Ramos (cell line): ENCODE data around the gene CFAP100.

Experiments
- in situ Hi-C: fragments of 300-500 bp; cut with MboI; formaldehyde crosslinking; loops from one replicate; pipeline ENCODE4 v1.14.3; 2022; ENCODE audit warnings: low sequenced_read_pairs; ENCODE audit not compliant: unreplicated experiment

Gene CFAP100

DNA sequence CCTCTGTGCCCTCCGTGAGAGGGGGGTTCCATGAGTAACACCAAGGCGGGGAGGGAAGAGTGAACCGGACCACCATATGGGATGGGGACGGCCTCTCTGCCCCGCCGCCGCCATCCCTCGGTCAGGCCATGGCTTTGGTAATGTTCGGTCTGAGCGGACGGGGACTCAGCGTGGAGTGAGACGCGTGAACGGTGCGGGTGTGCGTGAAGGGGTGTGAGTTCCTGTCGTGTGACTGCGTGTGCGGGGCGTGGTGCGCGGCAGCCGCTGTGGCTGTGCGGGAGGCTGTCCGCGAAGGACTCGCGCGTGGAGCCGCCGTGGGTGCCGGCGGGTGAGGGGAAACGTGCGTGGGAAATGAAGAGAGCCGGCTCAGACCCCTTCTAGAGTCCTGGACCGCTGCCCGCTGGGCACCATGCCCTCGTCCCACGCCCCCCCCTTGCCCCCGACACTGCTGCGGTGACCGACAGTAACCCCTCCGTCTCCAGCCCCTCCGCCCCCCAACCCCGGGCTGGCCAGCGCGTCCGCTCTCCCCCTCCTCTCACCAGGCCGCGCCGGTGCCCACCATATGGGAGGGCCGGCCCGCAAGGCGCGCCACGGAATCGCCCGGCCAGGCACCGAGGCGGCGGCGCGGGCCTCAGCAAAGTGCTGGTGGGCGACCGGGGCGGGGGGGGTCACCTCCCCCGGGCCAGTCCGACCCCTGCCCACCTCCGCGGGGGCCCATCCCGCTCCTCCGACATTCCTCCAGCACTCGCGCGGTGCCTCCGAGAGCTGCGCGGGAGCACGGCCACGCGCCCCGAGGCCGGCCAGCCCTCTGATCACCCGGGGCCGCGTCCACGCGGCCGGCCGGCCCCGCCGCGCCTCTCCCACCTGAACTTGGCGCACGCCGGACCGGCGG, 38.1 kb upstream of the CFAP100 start:
- in situ Hi-C loops, result no loop called here

DNA sequence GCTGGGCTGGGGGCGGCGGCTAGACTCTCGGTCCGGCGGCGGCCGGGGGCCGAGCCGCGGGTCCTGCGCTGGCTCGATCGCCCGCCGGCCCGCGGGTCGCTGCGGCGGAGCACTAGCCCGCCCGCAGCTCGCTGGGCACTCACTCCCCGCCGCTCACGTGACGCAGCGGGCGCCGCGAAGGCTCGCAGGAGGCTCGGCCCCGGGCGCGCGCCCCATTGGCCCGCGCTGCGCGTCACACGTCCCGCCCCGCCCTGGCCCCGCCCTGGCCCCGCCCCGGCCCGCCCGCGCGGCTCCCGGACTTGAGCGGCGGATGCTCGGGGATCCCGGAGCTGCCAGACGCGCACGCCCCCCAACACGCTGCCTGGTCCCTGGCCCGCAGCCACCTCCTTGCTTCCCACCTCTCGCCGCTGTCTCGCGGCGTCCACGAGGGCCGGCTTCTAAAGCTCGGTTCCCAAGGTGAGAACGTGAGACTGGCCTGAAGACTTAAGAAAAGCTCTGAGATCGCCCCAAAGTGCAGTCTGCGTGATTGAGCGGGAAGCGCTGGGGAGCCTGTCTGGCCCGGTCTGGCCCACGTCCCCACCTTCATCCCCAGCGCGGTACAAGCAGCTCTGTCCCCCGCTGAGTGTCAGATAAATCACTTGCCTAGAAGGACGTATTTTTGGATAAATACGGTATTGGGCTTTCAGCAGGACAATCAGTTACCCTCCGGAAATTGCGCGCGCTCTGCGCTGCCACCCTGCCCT, 37.2 kb upstream of the CFAP100 start, which contains the start of gene KLF15:
KLF15 (minus strand) TSS at position 114 of the 743 bp plus-strand sequence. CDS start 4,486 bp downstream, outside the sequence.
- in situ Hi-C loops, result no loop called here

DNA sequence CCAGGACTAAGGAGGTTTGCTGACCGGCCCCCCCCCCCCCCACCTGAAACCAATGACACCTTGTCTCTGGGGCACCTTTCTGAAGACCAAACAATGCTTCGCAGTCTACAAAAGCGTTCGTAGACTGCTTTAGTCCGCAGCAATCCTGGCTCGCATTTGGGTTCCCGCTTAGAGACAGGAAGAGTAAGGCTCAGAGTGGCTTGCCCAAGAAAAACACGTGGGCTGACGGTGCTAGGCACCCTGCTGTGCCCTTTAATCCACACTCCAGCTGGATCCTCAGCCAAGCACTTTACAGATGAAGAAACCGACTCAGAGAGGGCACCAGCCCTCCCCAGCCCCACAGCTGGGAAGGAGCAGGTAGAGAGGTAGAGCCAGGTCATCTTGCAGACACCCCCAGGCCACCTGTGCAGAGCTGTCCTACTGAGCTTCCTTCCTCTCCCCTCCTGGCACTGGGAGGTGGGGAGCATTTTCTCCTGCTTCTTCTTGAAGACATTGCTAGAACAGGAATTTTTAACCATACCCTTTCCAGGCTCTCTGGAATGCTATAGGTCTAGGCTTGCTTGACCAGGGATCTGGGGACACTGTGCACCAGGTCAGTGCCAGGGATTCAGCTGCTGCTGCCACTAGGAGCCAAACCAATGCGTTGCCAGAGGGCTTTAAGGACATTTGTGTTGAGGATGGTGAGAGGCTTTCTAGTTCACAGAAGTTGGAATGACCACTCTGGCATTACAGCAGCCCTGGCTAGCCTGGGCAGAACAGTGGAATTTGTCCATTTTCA, 36.5 kb upstream of the CFAP100 start:
- in situ Hi-C loops, result no loop called here

DNA sequence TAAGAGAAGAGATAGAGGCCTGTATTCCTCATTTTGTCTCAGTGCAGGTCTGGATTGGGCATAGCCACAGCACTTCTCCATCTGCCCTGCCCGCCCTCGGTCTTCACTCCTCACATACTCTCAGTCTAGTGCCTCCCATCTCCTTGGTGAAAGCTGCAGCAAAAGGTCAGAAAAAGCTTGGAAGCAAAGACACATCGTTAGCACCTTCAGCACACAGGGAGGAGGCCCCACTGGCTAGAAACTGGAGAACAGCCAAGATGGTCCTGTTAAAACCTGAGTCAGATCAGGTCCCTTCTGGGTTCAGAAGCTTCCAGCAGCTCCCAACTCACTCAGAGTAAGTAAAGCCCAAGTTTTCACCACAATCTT, 35.9 kb upstream of the CFAP100 start:
- in situ Hi-C loops, result no loop called here

DNA sequence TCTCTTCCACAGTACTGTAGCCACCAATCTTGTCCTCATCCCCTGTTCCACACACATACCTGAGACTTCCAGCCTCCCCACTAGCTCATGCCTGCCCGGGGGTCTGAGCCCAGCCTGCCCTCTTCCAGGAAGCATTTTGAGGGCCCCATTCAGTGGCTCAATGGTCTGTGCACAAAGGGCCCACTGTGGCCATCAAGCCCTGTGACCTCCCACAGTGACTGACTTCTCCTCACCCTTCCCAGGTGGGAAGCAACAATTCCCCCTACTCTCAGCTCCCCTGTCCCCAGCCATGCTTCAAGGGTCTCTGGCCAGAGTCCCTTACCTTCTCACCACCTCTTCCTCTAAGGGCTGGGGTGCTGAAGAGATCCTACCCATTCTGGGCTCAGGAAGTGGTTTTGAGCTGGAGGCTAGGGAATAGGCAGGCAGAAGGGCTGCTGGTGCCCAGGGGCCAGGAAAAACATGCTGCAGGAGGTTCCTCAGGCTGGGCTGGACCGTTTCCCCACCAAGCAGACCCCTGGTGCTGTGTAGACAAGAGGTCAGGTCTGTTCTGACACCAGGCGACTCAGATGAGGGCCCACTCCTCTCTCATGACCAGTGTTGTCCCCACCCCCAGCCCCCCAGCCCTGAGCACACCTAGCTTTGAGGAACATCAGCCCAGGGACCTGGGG, 34.5 kb upstream of the CFAP100 start:
- in situ Hi-C loops, result no loop called here

DNA sequence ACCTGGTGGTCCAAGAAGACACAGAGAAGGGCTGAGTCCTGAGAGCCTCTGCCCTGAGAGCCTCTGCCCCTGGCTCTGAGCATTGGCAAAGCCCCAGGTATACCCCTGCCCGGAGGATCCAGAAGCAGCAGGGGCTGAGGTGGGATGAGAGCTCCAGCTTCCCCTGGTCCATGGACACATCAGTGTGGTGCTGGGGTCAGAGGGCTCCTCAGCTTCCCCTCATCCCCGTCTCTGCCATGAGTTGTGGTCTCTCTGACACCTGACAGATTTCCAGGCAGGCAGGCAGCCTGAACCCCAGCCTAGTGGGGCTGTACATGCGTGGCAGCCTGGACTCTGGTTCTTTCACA, 34.0 kb upstream of the CFAP100 start:
- in situ Hi-C loops, result no loop called here

DNA sequence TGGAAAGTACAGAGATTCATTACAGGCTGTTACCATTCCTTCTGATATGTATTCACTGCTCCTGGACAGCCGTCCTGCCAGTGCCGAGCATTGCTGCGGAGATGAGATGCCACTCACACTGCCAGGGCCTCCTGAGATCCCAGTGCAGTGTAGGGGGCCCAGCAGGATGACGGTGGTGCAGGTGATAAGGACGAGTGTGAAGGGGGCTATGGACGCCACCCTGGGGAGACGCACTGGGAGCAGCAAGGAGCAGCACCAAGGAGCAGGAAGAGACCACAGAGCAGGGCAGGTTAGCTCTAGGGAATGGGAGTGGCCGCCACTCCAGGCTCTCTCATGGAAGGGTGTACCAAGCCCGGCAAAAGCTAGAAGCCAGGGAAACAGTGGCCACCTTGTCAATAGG, 33.5 kb upstream of the CFAP100 start:
- in situ Hi-C loops, result no loop called here

DNA sequence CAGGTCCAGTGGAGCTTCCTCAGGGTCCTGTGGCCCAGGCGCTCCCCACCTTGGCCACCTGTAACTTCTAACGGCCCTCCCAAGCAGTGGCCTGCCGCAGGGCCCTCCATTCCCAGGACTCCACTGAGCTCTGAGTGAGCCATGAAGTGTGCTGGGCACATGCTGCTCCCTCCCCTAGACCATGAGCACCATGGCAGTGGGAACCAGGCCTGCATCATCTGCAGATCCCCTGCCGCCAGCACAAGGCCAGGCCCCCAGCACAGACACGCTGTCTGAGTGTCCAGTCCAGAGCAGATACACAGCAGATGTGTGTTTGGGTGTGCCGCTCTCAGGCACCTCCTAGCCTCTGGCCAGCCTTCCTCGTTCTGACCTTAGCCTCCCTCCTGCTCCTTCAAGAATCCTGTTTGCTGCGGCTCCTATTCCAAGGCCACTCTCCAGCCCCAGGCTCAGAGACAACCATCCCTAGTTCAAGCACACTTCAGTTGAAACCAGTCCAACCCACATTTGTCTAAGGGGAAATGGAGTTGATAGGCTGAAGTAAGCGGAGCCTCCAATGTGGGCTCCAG, 30.5 kb upstream of the CFAP100 start:
- in situ Hi-C loops, result no loop called here

DNA sequence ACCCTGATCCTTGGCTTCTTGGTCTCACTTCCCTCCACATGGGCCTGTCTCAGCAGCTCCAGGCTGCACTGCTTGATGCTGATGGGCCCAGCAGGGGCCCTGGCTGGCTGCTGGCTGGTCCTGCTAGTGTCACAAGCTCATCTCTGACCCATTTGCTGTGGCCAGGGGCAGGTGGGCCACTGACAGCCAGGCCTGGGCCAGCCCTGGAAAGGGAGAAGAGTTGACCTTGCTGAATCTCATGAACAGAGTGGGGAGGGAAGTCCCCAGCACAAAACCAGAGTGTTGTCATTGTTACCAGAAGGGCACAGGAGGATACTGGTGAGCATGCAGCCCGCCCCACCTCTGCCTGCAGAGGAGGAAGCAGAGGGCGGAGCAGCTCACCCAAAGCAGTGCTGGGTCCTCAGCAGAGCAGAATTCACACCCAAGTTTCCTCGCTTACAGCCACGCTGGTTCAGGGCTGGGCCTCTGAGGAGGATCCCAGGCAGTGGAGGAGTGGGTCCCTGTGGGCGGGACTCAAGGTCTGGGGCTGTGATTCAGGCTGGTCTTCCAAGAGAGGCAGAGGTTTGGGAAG, 29.9 kb upstream of the CFAP100 start:
- in situ Hi-C loops, result no loop called here

DNA sequence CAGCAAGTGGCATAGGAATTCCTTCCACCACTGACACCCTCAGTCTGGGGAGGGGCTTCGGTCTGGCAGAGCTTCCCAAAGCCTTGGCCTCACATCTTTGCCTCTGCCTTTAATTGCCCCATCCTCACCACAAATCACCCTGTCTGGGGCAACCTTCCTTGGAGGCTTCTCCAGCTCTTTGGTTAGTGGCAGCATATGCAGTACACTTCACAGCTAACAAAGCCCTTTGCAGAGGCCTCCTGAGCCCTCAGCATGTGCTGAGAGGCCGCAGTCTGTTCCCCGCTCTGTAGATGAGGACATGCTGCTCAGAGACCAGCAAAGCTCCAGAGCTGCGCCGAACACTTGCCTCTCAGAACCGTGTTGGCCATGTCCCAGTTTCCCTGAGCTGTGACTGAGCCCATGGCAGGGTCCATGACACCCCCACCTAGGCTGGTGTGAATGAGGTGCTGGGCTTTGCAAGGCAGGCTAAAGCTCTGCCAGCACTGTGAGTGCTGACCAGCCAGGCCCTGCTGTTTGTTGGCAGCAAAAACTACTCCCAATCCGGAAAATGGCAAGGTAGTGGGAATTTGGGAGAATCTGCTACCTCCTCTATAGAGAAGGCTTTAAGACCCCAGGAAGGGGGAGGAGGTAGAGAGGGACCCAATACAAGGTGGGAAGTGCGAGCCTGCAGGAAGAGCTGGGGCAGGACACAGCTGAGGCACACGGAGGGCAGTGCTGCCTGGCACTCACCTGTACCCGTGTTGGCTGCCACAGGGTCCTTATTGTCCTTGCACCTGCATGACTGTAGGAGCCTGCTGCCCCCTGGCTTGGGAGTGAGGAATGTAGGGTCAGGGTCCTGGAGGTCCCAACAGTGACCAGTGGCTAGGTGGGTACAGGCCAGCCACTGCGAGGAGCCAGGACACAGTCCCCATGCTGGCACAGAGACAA, 29.1 kb upstream of the CFAP100 start:
- in situ Hi-C loops, result no loop called here

DNA sequence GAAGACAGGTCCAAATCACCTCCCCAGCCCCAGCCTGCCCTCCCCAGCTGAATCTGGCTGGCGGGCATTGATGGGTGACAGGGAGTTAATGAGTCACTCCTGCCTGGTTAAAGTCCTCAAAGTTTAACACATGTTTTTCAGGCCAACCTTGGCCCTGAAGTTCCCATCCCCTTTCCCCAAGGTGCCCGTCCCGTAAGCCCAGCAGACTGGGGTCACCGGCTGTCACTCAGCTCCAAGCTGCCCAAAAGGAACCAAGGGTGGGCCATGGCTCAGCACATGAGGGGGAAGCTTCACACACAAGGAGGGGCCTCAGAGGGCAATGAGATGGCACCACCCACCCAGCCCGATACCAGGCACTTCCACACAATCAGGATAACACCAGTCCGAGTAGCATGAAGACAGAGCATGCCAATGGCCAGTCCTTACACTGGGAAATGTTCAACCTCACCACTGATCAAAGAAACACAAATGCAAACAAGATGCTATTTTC, 27.3 kb upstream of the CFAP100 start:
- in situ Hi-C loops, result no loop called here

DNA sequence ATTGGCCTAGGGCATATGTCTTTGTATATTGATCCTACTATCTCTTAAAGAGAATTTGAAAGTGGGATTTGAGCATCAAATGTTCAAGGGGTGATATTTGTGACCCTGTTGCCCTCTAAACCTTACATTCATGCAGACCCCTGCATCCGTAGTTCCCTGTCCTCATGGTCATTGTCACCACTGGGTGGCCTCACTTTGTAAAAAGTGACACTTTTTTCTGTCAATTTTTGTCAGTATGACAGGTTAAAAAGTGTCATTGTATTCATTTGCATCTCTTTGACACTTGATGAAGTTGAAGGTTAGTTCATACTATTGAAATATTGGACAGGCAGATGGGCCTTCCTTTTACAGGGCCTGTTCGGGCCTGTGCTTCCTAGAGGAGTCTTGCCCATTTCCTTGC, 25.2 kb upstream of the CFAP100 start:
- in situ Hi-C loops, result no loop called here

DNA sequence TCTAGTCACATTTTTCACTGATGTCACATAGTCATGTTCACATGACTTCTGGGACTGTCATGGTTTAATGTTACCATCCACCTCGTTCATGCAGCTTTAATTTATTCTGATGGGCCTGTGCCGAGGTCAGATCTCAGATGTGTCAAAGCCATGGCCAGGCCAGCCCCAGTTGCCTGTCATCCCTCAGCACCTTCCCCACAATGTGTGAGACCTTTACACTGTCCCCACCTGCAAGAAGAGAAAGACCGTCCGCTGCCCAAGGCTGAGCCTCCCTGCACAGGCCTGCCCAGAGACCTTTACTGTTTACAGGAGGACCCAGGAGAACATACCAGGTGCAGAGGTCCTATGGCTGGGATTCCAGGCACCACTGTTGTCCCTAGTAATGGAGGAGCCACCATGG, 24.7 kb upstream of the CFAP100 start:
- in situ Hi-C loops, result no loop called here

DNA sequence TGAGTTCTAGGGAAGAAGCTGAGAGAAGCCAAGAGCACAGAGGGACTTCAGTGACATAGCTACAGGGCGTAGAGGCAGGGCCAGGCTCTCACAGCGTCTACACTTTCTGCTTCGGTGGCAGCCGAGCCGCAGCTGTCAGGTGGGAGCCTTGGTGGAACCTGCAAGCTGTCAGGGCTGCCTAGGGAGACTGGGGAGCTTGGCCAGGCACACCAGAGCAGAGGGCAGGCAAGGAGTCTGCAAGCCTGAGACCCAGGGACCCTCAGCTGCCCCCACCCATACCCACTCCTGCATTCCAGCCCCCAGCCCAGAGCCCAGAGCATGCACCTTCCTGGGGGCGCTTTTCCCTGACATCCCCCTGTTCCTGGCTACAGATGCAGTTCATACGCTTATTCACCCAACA, 24.1 kb upstream of the CFAP100 start:
- in situ Hi-C loops, result no loop called here

DNA sequence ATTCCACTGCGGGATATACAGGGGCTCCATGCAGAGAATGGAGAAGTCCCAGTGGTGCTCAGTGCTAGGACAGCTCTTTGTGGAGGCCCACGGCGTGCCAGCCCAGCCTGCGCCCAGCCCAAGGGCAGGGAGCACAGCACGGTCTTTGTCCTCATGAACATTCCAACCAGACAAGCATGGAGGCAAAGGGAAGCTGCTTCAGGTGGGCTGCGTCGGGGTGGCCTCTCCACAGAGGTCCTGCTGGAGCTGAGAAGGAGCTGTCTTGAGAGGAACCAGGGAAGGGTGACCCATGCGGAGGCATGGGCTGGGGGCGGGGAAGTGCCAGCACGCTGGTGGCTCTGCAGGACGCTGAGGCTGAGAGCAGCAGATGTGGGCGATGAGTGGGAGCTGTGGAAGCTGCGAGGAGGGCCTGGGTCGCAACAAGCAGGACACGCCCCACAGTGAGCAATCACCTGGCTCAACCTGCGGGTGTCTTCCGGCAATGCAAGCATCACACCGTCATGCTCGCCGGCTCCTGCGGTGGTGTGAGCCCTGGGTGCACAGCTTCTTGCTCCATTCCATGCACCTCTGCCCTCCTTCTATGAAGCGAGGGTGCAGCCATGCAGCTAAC, 23.5 kb upstream of the CFAP100 start:
- in situ Hi-C loops, result no loop called here

DNA sequence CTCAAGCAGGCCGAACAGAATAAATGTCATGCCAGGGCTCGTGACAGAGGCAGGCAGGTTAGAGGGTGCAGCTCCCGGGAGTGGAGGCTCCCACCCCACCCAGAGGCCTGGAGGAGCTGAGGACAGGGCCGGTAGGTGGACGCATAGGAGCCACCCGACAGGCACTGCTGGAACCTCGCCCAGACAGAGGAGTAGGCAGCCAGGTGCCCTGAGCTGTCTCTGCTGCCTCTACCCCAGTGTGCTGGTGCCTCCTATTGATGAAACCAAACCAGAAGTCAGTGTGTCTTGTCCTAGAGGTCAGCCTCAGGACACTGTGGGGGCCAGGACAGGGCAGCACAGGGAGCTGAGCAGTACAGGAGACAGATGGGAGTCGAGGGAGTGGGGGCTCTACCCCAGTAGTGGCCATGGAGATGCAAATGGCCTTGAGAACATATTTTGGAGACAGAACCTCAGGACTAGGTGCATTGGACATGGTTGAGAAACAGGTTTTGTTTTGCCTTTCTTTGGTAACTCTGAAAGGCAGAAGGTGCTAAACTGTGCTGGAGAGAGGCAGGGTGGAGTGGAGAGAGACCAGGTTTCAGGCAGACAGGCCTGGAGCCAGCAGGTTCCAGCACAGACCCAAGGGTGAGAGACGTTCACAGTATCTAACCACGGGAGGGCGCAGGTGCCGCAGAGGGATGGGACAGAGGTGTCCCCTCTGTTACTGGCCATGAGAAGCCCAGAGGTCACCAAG, 22.1 kb upstream of the CFAP100 start:
- in situ Hi-C loops, result no loop called here

DNA sequence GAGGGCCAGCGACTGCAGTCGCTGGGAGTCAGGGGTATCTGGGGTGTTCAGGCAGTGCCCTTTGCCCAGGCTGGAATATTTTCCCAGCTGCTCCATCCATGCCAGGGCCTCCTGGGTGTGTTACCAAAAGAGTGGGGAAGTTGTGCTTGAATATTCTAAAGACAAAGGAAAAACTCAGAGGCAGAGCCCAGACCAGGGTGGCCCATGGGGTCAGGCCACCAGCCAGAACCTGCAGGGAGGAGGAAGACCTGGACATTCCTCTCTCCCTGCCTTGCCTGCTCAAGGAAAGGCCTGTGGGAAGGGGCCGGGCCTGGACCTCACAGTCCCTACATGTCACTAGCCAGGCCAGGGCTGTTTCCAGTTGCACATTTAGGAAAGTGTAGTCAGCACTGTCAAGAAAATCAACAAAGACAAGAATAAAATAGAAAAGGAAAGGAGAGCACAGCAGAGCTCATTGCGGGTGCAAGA, 21.5 kb upstream of the CFAP100 start:
- in situ Hi-C loops, result no loop called here
